MM.1S (cell line): ENCODE data around the gene VTN.

Source experiments
- DNase-seq: peaks from one replicate; pipeline ENCODE4 v3.0.0-alpha.2; 2015
- H2AFZ ChIP-seq: fragments of 300-600 bp; sonication (generic); 2 replicates; pipeline ENCODE4 v1.6.0; 2016; ENCODE audit warnings: antibody characterized with exemption, low read length
- H3F3A ChIP-seq: fragments of 300-600 bp; sonication (generic); 2 replicates; pipeline ENCODE4 v1.6.1; 2016; ENCODE audit warnings: mild to moderate bottlenecking, antibody characterized with exemption, low read length, moderate library complexity, mixed read lengths; ENCODE audit not compliant: insufficient read depth
- H3K27ac ChIP-seq: fragments of 300-600 bp; sonication (generic); 2 replicates; pipeline ENCODE4 v1.5.1; 2016; ENCODE audit warnings: mild to moderate bottlenecking, low read length
- H3K27me3 ChIP-seq: fragments of 300-600 bp; sonication (generic); replicated peaks from 2 replicates; pipeline ENCODE4 v1.6.0; 2016; ENCODE audit warnings: low read length; ENCODE audit not compliant: insufficient read depth
- H3K36me3 ChIP-seq: fragments of 300-600 bp; sonication (generic); replicated peaks from 2 replicates; pipeline ENCODE4 v1.6.1; 2016; ENCODE audit warnings: mild to moderate bottlenecking, low read length, mixed read lengths; ENCODE audit not compliant: insufficient read depth
- H3K4me1 ChIP-seq: fragments of 300-600 bp; sonication (generic); 2 replicates; pipeline ENCODE4 v1.6.1; 2016; ENCODE audit warnings: low read length, mixed read lengths
- H3K4me2 ChIP-seq: fragments of 300-600 bp; sonication (generic); 2 replicates; pipeline ENCODE4 v1.6.0; 2016; ENCODE audit warnings: low read depth, low read length
- H3K4me3 ChIP-seq: fragments of 300-600 bp; sonication (generic); 2 replicates; pipeline ENCODE4 v1.5.1; 2016; ENCODE audit warnings: low read length, mixed read lengths
- H3K79me2 ChIP-seq: fragments of 300-600 bp; sonication (generic); 2 replicates; pipeline ENCODE4 v1.6.1; 2016; ENCODE audit warnings: mixed run types, low read length, mixed read lengths
- H3K9ac ChIP-seq: fragments of 300-600 bp; sonication (generic); 2 replicates; pipeline ENCODE4 v1.6.1; 2016; ENCODE audit warnings: low read length, mixed read lengths
- H3K9me2 ChIP-seq: fragments of 300-600 bp; sonication (generic); replicated peaks from 2 replicates; pipeline ENCODE4 v1.6.1; 2016; ENCODE audit warnings: mild to moderate bottlenecking, low read length, mixed read lengths; ENCODE audit not compliant: insufficient read depth
- H3K9me3 ChIP-seq: fragments of 300-600 bp; sonication (generic); replicated peaks from 2 replicates; pipeline ENCODE4 v1.6.1; 2016; ENCODE audit warnings: mild to moderate bottlenecking, low read length, mixed read lengths; ENCODE audit not compliant: insufficient read depth
- H4K20me1 ChIP-seq: fragments of 300-600 bp; sonication (generic); 2 replicates; pipeline ENCODE4 v1.6.1; 2016; ENCODE audit warnings: mild to moderate bottlenecking, low read length, moderate library complexity, mixed read lengths; ENCODE audit not compliant: insufficient read depth
- EZH2 ChIP-seq: fragments of 300-600 bp; sonication (generic); optimal IDR thresholded peaks from 2 replicates; pipeline ENCODE3; 2017; ENCODE audit warnings: low read depth, mild to moderate bottlenecking, antibody characterized with exemption, low read length, mixed read lengths
- EZH2phosphoT487 ChIP-seq: fragments of 300-600 bp; sonication (generic); IDR thresholded peaks from 2 replicates; pipeline ENCODE4 v1.6.1; 2018; ENCODE audit warnings: antibody characterized with exemption, low read length
- TF ChIP-seq, protein P1 (sequence below): fragments of 300-600 bp; sonication (generic); IDR thresholded peaks from 2 replicates; pipeline ENCODE4 v1.5.1; 2016; ENCODE audit warnings: antibody characterized with exemption, low read length, mixed read lengths

VTN gene

DNA sequence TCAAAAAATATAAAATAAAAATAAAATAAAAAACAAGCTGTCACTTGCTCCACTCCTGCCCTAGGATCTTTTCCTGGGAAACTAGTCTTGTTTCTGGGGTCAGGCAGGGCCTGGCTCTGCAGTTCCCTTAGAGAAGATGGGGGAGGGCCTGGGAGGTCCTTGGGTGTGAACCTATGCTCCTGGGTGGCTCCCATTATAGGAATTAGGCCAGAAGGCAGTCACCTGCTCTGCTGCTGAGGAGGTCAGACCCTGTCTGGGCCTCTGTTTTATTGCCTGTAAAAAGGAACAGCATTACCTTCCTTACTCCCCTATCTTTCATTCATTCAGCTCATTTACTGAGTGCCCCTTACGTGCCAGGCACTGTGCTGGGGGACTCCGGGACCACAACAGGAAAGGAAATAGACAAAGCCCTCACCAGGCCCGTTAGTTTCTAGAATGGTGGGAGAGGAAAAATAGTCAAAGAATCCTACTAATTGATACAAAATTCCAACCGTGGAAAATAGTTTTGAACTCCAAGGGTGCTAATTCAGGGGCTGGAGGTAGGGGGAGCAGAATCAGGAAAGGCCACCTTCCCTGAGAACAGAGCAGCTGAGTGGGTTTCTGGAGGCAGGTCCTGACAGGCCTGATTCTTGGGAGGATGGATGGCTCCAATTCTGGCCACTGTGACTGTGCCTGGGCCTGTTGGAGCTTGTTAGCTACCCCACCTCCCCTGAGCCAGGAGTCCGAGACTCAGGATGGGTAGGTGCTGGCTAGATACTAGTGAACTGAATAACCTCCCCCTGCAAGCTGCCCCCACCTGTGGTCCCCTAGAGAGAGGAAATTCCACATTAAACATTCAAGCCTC, 37.2 kb upstream of the VTN start:
- H3K4me3 ChIP-seq: no peak overlapping the region
- H3K4me1 ChIP-seq: no peaks in the 10 kb centered on the region
- TF ChIP-seq, protein P1, sequence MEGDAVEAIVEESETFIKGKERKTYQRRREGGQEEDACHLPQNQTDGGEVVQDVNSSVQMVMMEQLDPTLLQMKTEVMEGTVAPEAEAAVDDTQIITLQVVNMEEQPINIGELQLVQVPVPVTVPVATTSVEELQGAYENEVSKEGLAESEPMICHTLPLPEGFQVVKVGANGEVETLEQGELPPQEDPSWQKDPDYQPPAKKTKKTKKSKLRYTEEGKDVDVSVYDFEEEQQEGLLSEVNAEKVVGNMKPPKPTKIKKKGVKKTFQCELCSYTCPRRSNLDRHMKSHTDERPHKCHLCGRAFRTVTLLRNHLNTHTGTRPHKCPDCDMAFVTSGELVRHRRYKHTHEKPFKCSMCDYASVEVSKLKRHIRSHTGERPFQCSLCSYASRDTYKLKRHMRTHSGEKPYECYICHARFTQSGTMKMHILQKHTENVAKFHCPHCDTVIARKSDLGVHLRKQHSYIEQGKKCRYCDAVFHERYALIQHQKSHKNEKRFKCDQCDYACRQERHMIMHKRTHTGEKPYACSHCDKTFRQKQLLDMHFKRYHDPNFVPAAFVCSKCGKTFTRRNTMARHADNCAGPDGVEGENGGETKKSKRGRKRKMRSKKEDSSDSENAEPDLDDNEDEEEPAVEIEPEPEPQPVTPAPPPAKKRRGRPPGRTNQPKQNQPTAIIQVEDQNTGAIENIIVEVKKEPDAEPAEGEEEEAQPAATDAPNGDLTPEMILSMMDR: no peak
- no peak for TF ChIP-seq EZH2phosphoT487
- no peak for TF ChIP-seq EZH2
- H3K36me3 ChIP-seq: no peaks in the 10 kb centered on the region
- H3K79me2 ChIP-seq: no peaks in the 10 kb centered on the region
- H2AFZ ChIP-seq: no peak overlapping the region
- H3K27ac ChIP-seq: no peak overlapping the region
- no peaks in the 10 kb centered on the region for H4K20me1 ChIP-seq
- H3K9me2 ChIP-seq: no peaks in the 10 kb centered on the region
- no peaks in the 10 kb centered on the region for H3K9me3 ChIP-seq
- H3K27me3 ChIP-seq: peaks cover 5% of the 10 kb centered on the region; the same call in 1 of the 2 replicates
- H3F3A ChIP-seq: no peaks in the 10 kb centered on the region
- no peak overlapping the region for H3K4me2 ChIP-seq
- H3K9ac ChIP-seq: no peak overlapping the region
- no peak for DNase-seq

DNA sequence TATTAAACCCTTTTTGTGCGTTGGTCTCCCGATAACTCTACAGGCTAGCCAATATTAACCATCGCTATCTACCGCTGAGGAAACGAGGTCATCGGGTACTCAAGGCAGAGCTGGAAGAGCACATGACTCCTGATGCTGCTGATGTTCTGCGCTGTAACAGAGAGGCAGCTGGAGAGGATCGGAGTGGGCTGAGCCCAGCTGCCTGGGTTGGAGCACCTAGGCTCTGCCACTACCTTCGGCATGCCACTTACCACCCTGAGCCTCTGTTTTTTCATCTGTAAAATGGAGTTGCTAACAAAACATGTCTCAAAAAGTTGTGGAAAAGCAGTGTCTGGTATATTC, 36.3 kb upstream of the VTN start:
- TF ChIP-seq EZH2phosphoT487 (no peak), EZH2 (no peak)
- TF ChIP-seq, protein P1: no peak
- Histone ChIP-seq H3K4me3 (peak overlapping the region; percentile 67), H3K9me3 (no peaks in the 10 kb centered on the region), H3K9me2 (no peaks in the 10 kb centered on the region), H3K4me1 (no peaks in the 10 kb centered on the region), H3F3A (no peaks in the 10 kb centered on the region), H3K79me2 (no peaks in the 10 kb centered on the region), H3K9ac (no peak overlapping the region), H3K4me2 (peak overlapping the region; percentile 78; the same call in 1 of the 2 replicates), H3K36me3 (no peaks in the 10 kb centered on the region), H2AFZ (peak overlapping the region; percentile 91; the same call in 1 of the 2 replicates), H3K27ac (no peak overlapping the region), H3K27me3 (peaks cover 5% of the 10 kb centered on the region; the same call in 1 of the 2 replicates), H4K20me1 (no peaks in the 10 kb centered on the region)
- no peak for DNase-seq

DNA sequence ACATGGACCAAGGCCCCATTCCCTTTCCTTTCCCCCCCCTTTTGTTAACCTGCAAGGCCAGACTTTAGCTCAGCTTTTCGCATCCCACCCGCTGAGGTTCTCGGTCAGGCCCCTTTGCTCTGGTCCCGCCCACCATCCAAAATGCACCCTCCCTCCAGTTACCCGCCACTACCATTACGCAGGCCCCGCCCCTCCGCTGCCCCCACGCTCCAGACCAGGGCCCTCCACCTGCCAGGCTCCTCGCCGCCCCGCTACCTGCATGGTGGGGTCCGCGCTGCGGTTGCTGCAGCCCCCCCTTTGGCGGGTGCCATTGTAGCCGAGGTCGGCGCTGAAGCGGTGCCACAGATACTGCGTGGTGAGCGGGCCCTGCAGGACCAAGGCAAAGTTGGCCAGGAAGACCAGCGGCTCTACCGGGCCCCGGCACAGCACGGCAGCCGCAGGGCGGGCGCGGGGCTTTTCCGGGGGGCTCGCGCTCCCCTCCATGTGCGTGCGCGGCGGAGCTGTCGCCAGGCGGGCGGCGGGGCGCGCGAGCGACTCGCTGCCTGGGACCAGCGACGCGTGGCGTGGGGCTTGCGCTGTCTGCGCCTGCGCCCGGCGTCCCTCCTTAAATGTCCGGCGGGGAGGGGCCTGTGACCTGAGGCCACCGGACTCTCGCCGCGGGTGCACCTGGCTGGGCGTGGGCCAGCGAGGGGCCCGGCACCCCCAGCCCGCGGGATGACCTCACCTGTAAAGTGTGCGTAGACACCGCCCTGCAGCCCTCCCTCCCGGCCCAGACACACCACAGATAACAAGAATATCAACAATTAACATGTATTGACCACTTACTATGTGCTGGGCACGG, 35.7 kb upstream of the VTN start, which contains the start of gene SLC46A1:
Gene SLC46A1, minus strand, starts transcription at position 581 of the 841 bp plus-strand sequence. Its CDS starts 98 bp downstream, at position 483.
- Histone ChIP-seq H3K9ac (peak within 1 kb of the TSS; percentile 36; the same call in 1 of the 2 replicates), H3K79me2 (no peaks in the 10 kb centered on the region), H3K36me3 (no peaks in the 10 kb centered on the region), H3K9me2 (no peaks in the 10 kb centered on the region), H3K4me1 (no peaks in the 10 kb centered on the region), H3K4me3 (peak within 1 kb of the TSS; percentile 67), H3K27me3 (peaks cover 5% of the 10 kb centered on the region; the same call in 1 of the 2 replicates), H3F3A (no peaks in the 10 kb centered on the region), H2AFZ (peak within 1 kb of the TSS; percentile 91), H3K9me3 (no peaks in the 10 kb centered on the region), H4K20me1 (no peaks in the 10 kb centered on the region), H3K27ac (no peak within 1 kb of the TSS), H3K4me2 (peak within 1 kb of the TSS; percentile 78)
- DNase-seq: peak; percentile 24
- TF ChIP-seq EZH2phosphoT487: no peak
